Endothelial cell of umbilical vein (primary cell): ENCODE data around the gene VDR. TPM values are rescaled to one million over a fixed set of nuclear protein-coding genes. Genes with fewer than 3 reads are reported as not detected.

ENCODE experiments used
- BruUV-seq: library from RNA; stranded (reverse); fragments of 400-500 nt; replicated peaks from 2 replicates; lab custom pipeline; 2021; lab: Mats Ljungman, UMichigan
- CTCF ChIA-PET: fragments of 300-600, 350-600 bp; sonication (Branson Sonifier 250); formaldehyde crosslinking; loops from one replicate; lab custom pipeline; 2021; ENCODE audit warnings: antibody characterized with exemption, inconsistent platforms; lab: Charles Lee
- POLR2A ChIA-PET: fragments of 300-600, 350-600 bp; sonication (Branson Sonifier 250); formaldehyde crosslinking; loops from one replicate; lab custom pipeline; 2021; ENCODE audit warnings: antibody characterized with exemption, inconsistent platforms; lab: Charles Lee
- DNase-seq: peaks from one replicate; pipeline ENCODE4 v3.0.0-alpha.2; 2011; ENCODE audit warnings: low read depth, low spot score
- FAIRE-seq: peaks from 2 replicates; lab custom pipeline; 2011; peaks lifted over from hg19 to GRCh38; lab: Jason Lieb, UNC
- H2AFZ ChIP-seq: 2 replicates; pipeline ENCODE4 v1.6.0; 2012; ENCODE audit warnings: low read depth, low read length, control low read depth, inconsistent platforms
- H3K27ac ChIP-seq: 2 replicates; pipeline ENCODE4 v1.5.1; 2011; ENCODE audit warnings: low read depth, mild to moderate bottlenecking, control low read depth, low read length, moderate library complexity; ENCODE audit not compliant: insufficient read depth
- H3K27me3 ChIP-seq, 2 experiments: 2 replicates each; pipeline versions ENCODE4 v1.6.0 to v1.6.1; 2011; ENCODE audit warnings: low read length in 2 of 2, mixed read lengths in 1 of 2; ENCODE audit not compliant: control insufficient read depth in 2 of 2, insufficient read depth in 2 of 2
- H3K36me3 ChIP-seq, 2 experiments: 2 replicates in 1 of 2; 3 replicates in 1 of 2; pipeline ENCODE4 v1.5.1; 2011; ENCODE audit warnings: low read length in 2 of 2, mild to moderate bottlenecking in 1 of 2, moderate library complexity in 1 of 2; ENCODE audit not compliant: control insufficient read depth in 2 of 2, insufficient read depth in 2 of 2; ENCODE audit errors: extremely low read depth in 1 of 2
- H3K4me1 ChIP-seq: 3 replicates; pipeline ENCODE4 v1.5.1; 2011; ENCODE audit warnings: mild to moderate bottlenecking, low read length; ENCODE audit not compliant: control insufficient read depth, insufficient read depth; ENCODE audit errors: extremely low read depth
- H3K4me2 ChIP-seq: 2 replicates; pipeline ENCODE4 v1.6.1; 2011; ENCODE audit warnings: low read length, control low read depth, mixed read lengths; ENCODE audit not compliant: insufficient read depth
- H3K4me3 ChIP-seq, 3 experiments: fragments of 200-600 bp in 1 of 3; sonication (generic), shearing (Covaris generic) in 1 of 3; replicated peaks in 1 of 3; 2 replicates each; pipeline ENCODE4 v1.5.1; 2011 to 2016; ENCODE audit warnings: control low read depth in 3 of 3, low read length in 3 of 3, mild to moderate bottlenecking in 2 of 3, inconsistent platforms in 1 of 3, low read depth in 1 of 3, moderate library complexity in 1 of 3; ENCODE audit not compliant: insufficient read depth in 1 of 3
- H3K79me2 ChIP-seq: 2 replicates; pipeline ENCODE4 v1.6.0; 2012; ENCODE audit warnings: low read length, inconsistent platforms; ENCODE audit not compliant: control insufficient read depth, insufficient read depth
- H3K9ac ChIP-seq: replicated peaks from 2 replicates; pipeline ENCODE3; 2011; ENCODE audit warnings: low read length, control low read depth; ENCODE audit not compliant: insufficient read depth; ENCODE audit errors: extremely low read depth
- H3K9me1 ChIP-seq: replicated peaks from 3 replicates; pipeline ENCODE4 v1.6.0; 2011; ENCODE audit warnings: mild to moderate bottlenecking, low read length; ENCODE audit not compliant: control insufficient read depth, insufficient read depth; ENCODE audit errors: extremely low read depth
- H3K9me3 ChIP-seq: replicated peaks from 2 replicates; pipeline ENCODE4 v1.5.1; 2012; ENCODE audit warnings: low read length, inconsistent platforms; ENCODE audit not compliant: control insufficient read depth, insufficient read depth
- H4K20me1 ChIP-seq: replicated peaks from 2 replicates; pipeline ENCODE3; 2011; ENCODE audit warnings: mild to moderate bottlenecking, low read length; ENCODE audit not compliant: control insufficient read depth, insufficient read depth; ENCODE audit errors: extremely low read depth
- EZH2 ChIP-seq: IDR thresholded peaks from 2 replicates; pipeline ENCODE4 v1.6.1; 2012; ENCODE audit warnings: borderline replicate concordance, low read depth, mild to moderate bottlenecking, moderate library complexity, low read length, inconsistent platforms; ENCODE audit not compliant: severe bottlenecking
- FOS ChIP-seq: IDR thresholded peaks from 2 replicates; pipeline ENCODE4 v1.6.1; 2011; ENCODE audit warnings: mild to moderate bottlenecking, low read length, moderate library complexity, borderline replicate concordance; ENCODE audit not compliant: insufficient read depth
- GATA2 ChIP-seq: IDR thresholded peaks from 2 replicates; pipeline ENCODE4 v1.7.0; 2011; ENCODE audit warnings: low read depth, mild to moderate bottlenecking, moderate library complexity, mixed read lengths, low read length; ENCODE audit not compliant: insufficient read length, insufficient read depth
- JUN ChIP-seq: IDR thresholded peaks from 2 replicates; pipeline ENCODE4 v1.6.1; 2011; ENCODE audit warnings: borderline replicate concordance, low read depth; ENCODE audit not compliant: insufficient read length, insufficient read depth
- MYC ChIP-seq: IDR thresholded peaks from one replicate; pipeline ENCODE4 v1.6.1; 2011; ENCODE audit warnings: mild to moderate bottlenecking, low read depth, low read length
- POLR2A ChIP-seq: IDR thresholded peaks from 2 replicates; pipeline ENCODE4 v1.6.1; 2012; ENCODE audit warnings: low read depth, mild to moderate bottlenecking, control low read depth, low read length
- POLR2AphosphoS5 ChIP-seq: IDR thresholded peaks from 2 replicates; pipeline ENCODE4 v1.6.1; 2012; ENCODE audit warnings: low read depth, mild to moderate bottlenecking, control low read depth, low read length, moderate library complexity; ENCODE audit not compliant: insufficient read depth
- dilution Hi-C: fragments of 300-500 bp; cut with MboI; formaldehyde crosslinking; loops from one replicate; pipeline ENCODE4 v1.15.0; 2019; ENCODE audit warnings: low sequenced_read_pairs; ENCODE audit not compliant: extremely low pct_ligation_motif_present
- intact Hi-C: fragments of 100-400 bp; cut with micrococcal nuclease; formaldehyde crosslinking; loops from one replicate; pipeline ENCODE4 v1.10.0; 2022
- polyA plus RNA-seq, 4 experiments: library from polyadenylated mRNA; depleted of rRNA in 3 of 4; stranded (reverse) in 3 of 4; unstranded in 1 of 4; fragments of >200 nt; gene quantifications; 2 replicates each; pipeline versions ENCODE4 v1.2.1 to v1.2.3, GENCODE V29; 2011 to 2012; ENCODE audit warnings: missing spikeins in 1 of 4
- total RNA-seq: library from RNA; stranded (reverse); gene quantifications from 2 replicates; pipeline ENCODE4 v1.2.3, GENCODE V29; 2021
- TF ChIP-seq, protein P1 (sequence below), 2 donors: IDR thresholded peaks; 1 replicate in 1 of 2; 2 replicates in 1 of 2; pipeline ENCODE4 v1.5.1; 2011; ENCODE audit warnings: low read length in 2 of 2, mild to moderate bottlenecking in 2 of 2, moderate library complexity in 2 of 2, control low read depth in 1 of 2, inconsistent platforms in 1 of 2, low read depth in 1 of 2; ENCODE audit not compliant: insufficient read depth in 1 of 2; ENCODE audit errors: extremely low read depth in 1 of 2
- TF ChIP-seq, protein P2 (sequence below): IDR thresholded peaks from 2 replicates; pipeline ENCODE4 v1.6.1; 2011; ENCODE audit not compliant: insufficient read depth, insufficient read length

VDR gene
- total and polyA plus RNA-seq, 2 donors (not counting 3 experiments of a cell fraction or from before 2014, with no cell fraction given), result 0.73 to 0.91 TPM

DNA sequence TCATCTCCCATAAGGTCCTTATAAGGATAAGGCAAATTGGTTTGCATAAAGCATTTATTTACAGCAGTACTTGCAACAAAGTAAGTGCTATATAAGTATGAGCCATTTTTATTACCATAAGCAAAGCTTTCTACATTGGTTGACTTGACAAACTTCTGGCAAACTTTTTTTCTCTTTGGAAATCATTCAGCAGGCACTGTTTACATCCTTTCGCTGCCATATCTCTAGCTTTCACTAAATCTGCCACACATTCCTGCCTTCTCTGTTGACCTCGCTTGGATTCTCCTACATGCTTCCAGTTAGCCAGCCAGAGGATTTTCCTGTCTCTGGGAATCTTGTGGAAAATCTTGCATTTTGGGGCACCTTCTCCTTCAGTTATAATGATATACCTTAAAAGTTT lies 63.3 kb downstream of the VDR start:
- intact Hi-C loops, result no loop called here

DNA sequence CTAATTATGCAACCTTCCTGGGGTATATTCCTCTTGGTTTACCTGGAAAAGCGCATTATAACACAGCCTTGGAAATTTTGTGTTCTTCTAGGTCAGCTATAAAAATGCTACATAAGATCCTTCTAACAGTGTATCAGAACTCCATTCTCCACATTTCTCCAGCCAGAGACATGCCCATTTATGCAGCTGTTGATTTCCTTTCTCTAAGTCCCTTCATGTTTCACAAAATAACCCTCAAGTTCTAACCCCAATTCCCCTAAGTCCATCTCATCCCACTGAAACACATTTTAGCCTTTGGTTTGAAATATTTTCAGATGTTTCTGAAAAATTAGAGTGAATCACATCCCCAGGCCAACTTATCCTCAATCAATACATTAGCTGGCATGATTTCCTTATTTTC lies 64.2 kb downstream of the VDR start:
- FAIRE-seq (no peak), DNase-seq (no peak)
- H4K20me1 ChIP-seq, result no peaks in the 10 kb centered on the region
- no peaks in the 10 kb centered on the region for H3K9me3 ChIP-seq
- no peak overlapping the region for H2AFZ ChIP-seq
- no peaks in the 10 kb centered on the region for H3K79me2 ChIP-seq
- no peaks in the 10 kb centered on the region for H3K27me3 ChIP-seq
- H3K27ac ChIP-seq, result no peak overlapping the region
- no peak for TF ChIP-seq POLR2A
- TF ChIP-seq MYC, result no peak
- no peak for TF ChIP-seq FOS
- TF ChIP-seq, protein P1, sequence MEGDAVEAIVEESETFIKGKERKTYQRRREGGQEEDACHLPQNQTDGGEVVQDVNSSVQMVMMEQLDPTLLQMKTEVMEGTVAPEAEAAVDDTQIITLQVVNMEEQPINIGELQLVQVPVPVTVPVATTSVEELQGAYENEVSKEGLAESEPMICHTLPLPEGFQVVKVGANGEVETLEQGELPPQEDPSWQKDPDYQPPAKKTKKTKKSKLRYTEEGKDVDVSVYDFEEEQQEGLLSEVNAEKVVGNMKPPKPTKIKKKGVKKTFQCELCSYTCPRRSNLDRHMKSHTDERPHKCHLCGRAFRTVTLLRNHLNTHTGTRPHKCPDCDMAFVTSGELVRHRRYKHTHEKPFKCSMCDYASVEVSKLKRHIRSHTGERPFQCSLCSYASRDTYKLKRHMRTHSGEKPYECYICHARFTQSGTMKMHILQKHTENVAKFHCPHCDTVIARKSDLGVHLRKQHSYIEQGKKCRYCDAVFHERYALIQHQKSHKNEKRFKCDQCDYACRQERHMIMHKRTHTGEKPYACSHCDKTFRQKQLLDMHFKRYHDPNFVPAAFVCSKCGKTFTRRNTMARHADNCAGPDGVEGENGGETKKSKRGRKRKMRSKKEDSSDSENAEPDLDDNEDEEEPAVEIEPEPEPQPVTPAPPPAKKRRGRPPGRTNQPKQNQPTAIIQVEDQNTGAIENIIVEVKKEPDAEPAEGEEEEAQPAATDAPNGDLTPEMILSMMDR (IDR thresholded peaks at IDR 0.05; ENCODE audit: extremely low read depth in 1 of 2, insufficient read depth in 1 of 2, low read depth in 1 of 2, low read length in 2 of 2), result no peak
- no peak for TF ChIP-seq JUN
- TF ChIP-seq POLR2AphosphoS5, result no peak
- TF ChIP-seq, protein P2, sequence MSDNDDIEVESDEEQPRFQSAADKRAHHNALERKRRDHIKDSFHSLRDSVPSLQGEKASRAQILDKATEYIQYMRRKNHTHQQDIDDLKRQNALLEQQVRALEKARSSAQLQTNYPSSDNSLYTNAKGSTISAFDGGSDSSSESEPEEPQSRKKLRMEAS, result no peak
- TF ChIP-seq EZH2, result no peak
- TF ChIP-seq GATA2, result no peak
- dilution Hi-C loops (no loop called here), intact Hi-C loops (no loop called here)
- H3K4me1 ChIP-seq, result no peaks in the 10 kb centered on the region
- POLR2A ChIA-PET, result no interaction called here
- no peak overlapping the region for H3K4me3 ChIP-seq
- CTCF ChIA-PET, result interaction anchor here (1.1 to 15.5 kb wide), 12 partner anchors 12 to 126 kb away, joined by 4 to 427 read pairs (median 118); partner anchors contain the start of genes HDAC7, SLC48A1 and VDR
- no peak overlapping the region for H3K4me2 ChIP-seq
- no TSS peak for BruUV-seq
- H3K9ac ChIP-seq, result no peak overlapping the region
- no peaks in the 10 kb centered on the region for H3K9me1 ChIP-seq
- H3K36me3 ChIP-seq, result no peaks in the 10 kb centered on the region

More for the DNA sequence above, 63.3 kb downstream of the VDR start:
- Histone ChIP-seq H3K27me3 (no peaks in the 10 kb centered on the region), H3K27ac (no peak overlapping the region), H3K9ac (no peak overlapping the region), H3K79me2 (no peaks in the 10 kb centered on the region), H4K20me1 (no peaks in the 10 kb centered on the region), H3K36me3 (no peaks in the 10 kb centered on the region), H3K4me2 (no peak overlapping the region), H3K9me1 (no peaks in the 10 kb centered on the region), H3K4me3 (no peak overlapping the region), H2AFZ (no peak overlapping the region), H3K4me1 (no peaks in the 10 kb centered on the region), H3K9me3 (no peaks in the 10 kb centered on the region)
- ChIA-PET CTCF (interaction anchor here (0.7 to 15.5 kb wide), 11 partner anchors 10 to 323 kb away, joined by 3 to 427 read pairs (median 99); partner anchors contain the start of genes HDAC7 and VDR), POLR2A (no interaction called here)
- dilution Hi-C loops, result no loop called here
- TF ChIP-seq EZH2, result no peak
- TF ChIP-seq MYC, result no peak
- no peak for TF ChIP-seq POLR2A
- no peak for TF ChIP-seq FOS
- DNase-seq (peak; percentile 19), FAIRE-seq (no peak)
- no TSS peak for BruUV-seq
